Esophagus squamous epithelium (tissue), 5 donors: ENCODE results near the gene IFRD1. TPM values are rescaled to one million over a fixed set of nuclear protein-coding genes. Genes with fewer than 3 reads are reported as not detected.
A peak's percentile ranks its signal among the peaks of the same experiment; 100 is the strongest.
"Not testable (repeated sequence)": the region's sequence is repeated elsewhere in the genome, so short reads cannot be mapped to it uniquely, and the experiment has no call there.

Experiments used
- DNase-seq: peaks from one replicate; lab custom pipeline; 2025; lab: John Stamatoyannopoulos, UW
- H3K27ac ChIP-seq, 4 donors: fragments of 200-600 bp; sonication (generic); one replicate each; pipeline ENCODE4 v1.5.1; 2016 to 2019; ENCODE audit warnings: mild to moderate bottlenecking in 1 of 4
- H3K27me3 ChIP-seq, 4 donors: fragments of 200-600 bp; sonication (generic); 1 replicate in 3 of 4; 2 replicates in 1 of 4; pipeline versions ENCODE4 v1.5.1 to v1.6.0; 2017 to 2021; ENCODE audit warnings: antibody characterized with exemption in 1 of 4
- H3K36me3 ChIP-seq, 3 donors: fragments of 200-600 bp; sonication (generic); one replicate each; pipeline ENCODE4 v1.5.1; 2016 to 2019
- H3K4me1 ChIP-seq, 3 donors: fragments of 200-600 bp; sonication (generic); one replicate each; pipeline ENCODE4 v1.5.1; 2017 to 2019
- H3K4me3 ChIP-seq, 4 donors: fragments of 200-600 bp; sonication (generic); 1 replicate in 3 of 4; 2 replicates in 1 of 4; pipeline ENCODE4 v1.5.1; 2016 to 2019; ENCODE audit warnings: mild to moderate bottlenecking in 2 of 4, moderate library complexity in 1 of 4
- H3K9me3 ChIP-seq, 3 donors: fragments of 200-600 bp; sonication (generic); one replicate each; pipeline ENCODE4 v1.5.1; 2016 to 2019
- POLR2A ChIP-seq, 4 donors: fragments of 450-650 bp; IDR thresholded peaks; one replicate each; pipeline ENCODE4 v1.6.1; 2017; ENCODE audit warnings: antibody characterized with exemption in 4 of 4, mild to moderate bottlenecking in 4 of 4, moderate library complexity in 3 of 4
- WGBS, 2 donors: methylation state at CpG; one replicate each; pipeline ENCODE4 v1.1.5; 2018; 5-methylcytosine and 5-hydroxymethylcytosine counted together
- intact Hi-C: fragments of 100-400 bp; cut with DNase I; formaldehyde crosslinking; loops from one replicate; pipeline ENCODE4 v1.15.0; 2022
- total RNA-seq, 4 donors: library from RNA; depleted of rRNA; stranded (reverse); fragments of >200 nt; gene quantifications; one replicate each; pipeline ENCODE4 v1.1.0, GENCODE V29; 2016
- TF ChIP-seq, protein P1 (sequence below), 6 experiments: fragments of 450-650 bp in 4 of 6; fragments of 200-600 bp in 2 of 6; sonication (generic) in 2 of 6; IDR thresholded peaks; one replicate each; pipeline ENCODE4 v1.5.1; 2016 to 2019; ENCODE audit warnings: antibody characterized with exemption in 6 of 6, mild to moderate bottlenecking in 4 of 6, moderate library complexity in 4 of 6
- donor health status: DM: yes; HTN: yes; CAD: no.

IFRD1 gene
- total RNA-seq, 4 donors from 2014 or later, result 19.4 to 52.1 (median 31.1) TPM

- Histone ChIP-seq H3K4me3 (peak overlapping the region; percentile 87 to 100 (median 92)), H3K4me1 (peaks cover 10 to 57% (median 18%) of the 10 kb centered on the region in 3 donors), H3K27ac (peak overlapping the region; percentile 98 to 100 (median 99)), H3K27me3 (no peaks in the 10 kb centered on the region), H3K9me3 (no peaks in the 10 kb centered on the region), H3K36me3 (peaks cover 0 to 6% (median 0%) of the 10 kb centered on the region in 3 donors)
- peak; percentile 69 for DNase-seq
- peak in 1 of 4 donors; percentile 21 for TF ChIP-seq POLR2A (IDR thresholded peaks at IDR 0.05)
- TF ChIP-seq, protein P1, sequence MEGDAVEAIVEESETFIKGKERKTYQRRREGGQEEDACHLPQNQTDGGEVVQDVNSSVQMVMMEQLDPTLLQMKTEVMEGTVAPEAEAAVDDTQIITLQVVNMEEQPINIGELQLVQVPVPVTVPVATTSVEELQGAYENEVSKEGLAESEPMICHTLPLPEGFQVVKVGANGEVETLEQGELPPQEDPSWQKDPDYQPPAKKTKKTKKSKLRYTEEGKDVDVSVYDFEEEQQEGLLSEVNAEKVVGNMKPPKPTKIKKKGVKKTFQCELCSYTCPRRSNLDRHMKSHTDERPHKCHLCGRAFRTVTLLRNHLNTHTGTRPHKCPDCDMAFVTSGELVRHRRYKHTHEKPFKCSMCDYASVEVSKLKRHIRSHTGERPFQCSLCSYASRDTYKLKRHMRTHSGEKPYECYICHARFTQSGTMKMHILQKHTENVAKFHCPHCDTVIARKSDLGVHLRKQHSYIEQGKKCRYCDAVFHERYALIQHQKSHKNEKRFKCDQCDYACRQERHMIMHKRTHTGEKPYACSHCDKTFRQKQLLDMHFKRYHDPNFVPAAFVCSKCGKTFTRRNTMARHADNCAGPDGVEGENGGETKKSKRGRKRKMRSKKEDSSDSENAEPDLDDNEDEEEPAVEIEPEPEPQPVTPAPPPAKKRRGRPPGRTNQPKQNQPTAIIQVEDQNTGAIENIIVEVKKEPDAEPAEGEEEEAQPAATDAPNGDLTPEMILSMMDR (IDR thresholded peaks at IDR 0.05), result no peak
- intact Hi-C loops, result loop anchor here (10.0 kb wide), 1 partner anchor 246 kb away; the partner anchor contains the start of genes DOCK4 and ZNF277
- WGBS, 2 donors, result 1% methylated on average over 16 to 20 of the region's 57 CpGs
These were observed 824 bp downstream of the IFRD1 start for GRCh38 chr7:112450807-112451761.

- DNase-seq, result no peak
- peak overlapping the region; percentile 98 to 100 (median 99) for H3K27ac ChIP-seq
- H3K27me3 ChIP-seq, result no peaks in the 10 kb centered on the region
- intact Hi-C loops, result loop anchor here (10.0 kb wide), 1 partner anchor 247 kb away; the partner anchor contains the start of genes DOCK4 and ZNF277
- no peak for TF ChIP-seq POLR2A (IDR thresholded peaks at IDR 0.05)
- TF ChIP-seq, protein P1 (IDR thresholded peaks at IDR 0.05), result peak in 3 of 6 experiments; percentile 6 to 48 (median 39)
- peaks cover 0 to 18% (median 3%) of the 10 kb centered on the region in 3 donors for H3K36me3 ChIP-seq
- peaks cover 10 to 57% (median 18%) of the 10 kb centered on the region in 3 donors for H3K4me1 ChIP-seq
- no peaks in the 10 kb centered on the region for H3K9me3 ChIP-seq
- WGBS, 2 donors, result 18 to 19% methylated on average over 7 of the region's 7 CpGs
- H3K4me3 ChIP-seq, result peak overlapping the region; percentile 87 to 100 (median 92)
These were observed 2.0 kb downstream of the IFRD1 start for GRCh38 chr7:112452102-112452888.

DNA sequence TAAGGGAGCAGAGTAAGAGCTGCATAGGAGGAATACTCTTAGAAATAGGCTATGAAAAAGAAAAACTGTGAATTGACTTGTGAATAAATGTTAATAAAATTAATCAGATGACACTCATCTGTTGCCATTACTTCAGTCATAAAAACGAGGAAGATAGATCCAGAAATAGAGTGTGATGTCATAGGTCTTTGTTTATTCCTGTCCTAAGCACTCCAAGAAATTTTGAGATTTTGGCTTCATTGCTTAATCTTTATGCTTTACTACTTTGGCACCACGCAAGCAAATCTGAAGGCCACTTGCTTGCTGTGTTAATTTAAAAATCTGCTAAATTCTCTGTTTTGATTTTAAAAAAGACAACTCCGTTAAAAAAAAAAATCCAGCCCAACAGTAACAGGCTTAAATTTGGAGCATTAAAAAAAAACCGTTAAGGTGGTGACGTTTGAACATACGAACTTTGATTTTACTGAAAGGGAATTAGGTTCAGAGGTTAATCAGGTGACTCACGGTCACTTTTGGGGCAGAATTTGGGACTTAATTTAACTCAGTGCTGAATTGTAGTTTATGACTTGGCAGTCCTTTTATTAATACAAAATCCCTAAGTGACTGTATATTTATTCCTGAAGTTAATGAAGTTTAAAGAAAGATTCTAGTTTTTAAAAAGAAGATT lies 3.4 kb downstream of the IFRD1 start:
- no peaks in the 10 kb centered on the region for H3K9me3 ChIP-seq
- no peak for DNase-seq
- no peaks in the 10 kb centered on the region for H3K27me3 ChIP-seq
- TF ChIP-seq POLR2A (IDR thresholded peaks at IDR 0.05), result no peak
- TF ChIP-seq, protein P1 (IDR thresholded peaks at IDR 0.05), result no peak
- peak overlapping the region in 2 of 4 donors; percentile 22 to 94 for H3K4me3 ChIP-seq
- H3K4me1 ChIP-seq, result peaks cover 9 to 52% (median 13%) of the 10 kb centered on the region in 3 donors
- 20 to 26% methylated on average over 7 of the region's 7 CpGs for WGBS, 2 donors
- peaks cover 0 to 31% (median 11%) of the 10 kb centered on the region in 3 donors for H3K36me3 ChIP-seq
- H3K27ac ChIP-seq, result peak overlapping the region in 3 of 4 donors; percentile 1 to 100 (median 99)
- intact Hi-C loops, result loop anchor here (10.0 kb wide), 1 partner anchor 249 kb away; the partner anchor contains the start of genes DOCK4 and ZNF277

- Histone ChIP-seq H3K27ac (peak overlapping the region in 3 of 4 donors; percentile 1 to 100 (median 99)), H3K4me1 (peaks cover 6 to 46% (median 13%) of the 10 kb centered on the region in 3 donors), H3K36me3 (peaks cover 0 to 37% (median 17%) of the 10 kb centered on the region in 3 donors)
- 85 to 89% methylated on average over 6 of the region's 6 CpGs for WGBS, 2 donors
- not testable (repeated sequence) for H3K27me3 ChIP-seq, H3K9me3 ChIP-seq, DNase-seq, H3K4me3 ChIP-seq
- intact Hi-C loops, result loop anchor here (10.0 kb wide), 1 partner anchor 249 kb away; the partner anchor contains the start of genes DOCK4 and ZNF277
These were observed 3.9 kb downstream of the IFRD1 start for GRCh38 chr7:112454191-112454590.
